GM18499 (cell line): ENCODE measurements around the gene PSORS1C1.

Source experiments
- ATAC-seq: cut with Tn5 transposase; IDR thresholded peaks from one replicate; pipeline ENCODE4 v1.9.1; 2021; ENCODE audit warnings: moderate number of reproducible peaks; ENCODE audit not compliant: insufficient read depth, unreplicated experiment

Gene PSORS1C1

DNA sequence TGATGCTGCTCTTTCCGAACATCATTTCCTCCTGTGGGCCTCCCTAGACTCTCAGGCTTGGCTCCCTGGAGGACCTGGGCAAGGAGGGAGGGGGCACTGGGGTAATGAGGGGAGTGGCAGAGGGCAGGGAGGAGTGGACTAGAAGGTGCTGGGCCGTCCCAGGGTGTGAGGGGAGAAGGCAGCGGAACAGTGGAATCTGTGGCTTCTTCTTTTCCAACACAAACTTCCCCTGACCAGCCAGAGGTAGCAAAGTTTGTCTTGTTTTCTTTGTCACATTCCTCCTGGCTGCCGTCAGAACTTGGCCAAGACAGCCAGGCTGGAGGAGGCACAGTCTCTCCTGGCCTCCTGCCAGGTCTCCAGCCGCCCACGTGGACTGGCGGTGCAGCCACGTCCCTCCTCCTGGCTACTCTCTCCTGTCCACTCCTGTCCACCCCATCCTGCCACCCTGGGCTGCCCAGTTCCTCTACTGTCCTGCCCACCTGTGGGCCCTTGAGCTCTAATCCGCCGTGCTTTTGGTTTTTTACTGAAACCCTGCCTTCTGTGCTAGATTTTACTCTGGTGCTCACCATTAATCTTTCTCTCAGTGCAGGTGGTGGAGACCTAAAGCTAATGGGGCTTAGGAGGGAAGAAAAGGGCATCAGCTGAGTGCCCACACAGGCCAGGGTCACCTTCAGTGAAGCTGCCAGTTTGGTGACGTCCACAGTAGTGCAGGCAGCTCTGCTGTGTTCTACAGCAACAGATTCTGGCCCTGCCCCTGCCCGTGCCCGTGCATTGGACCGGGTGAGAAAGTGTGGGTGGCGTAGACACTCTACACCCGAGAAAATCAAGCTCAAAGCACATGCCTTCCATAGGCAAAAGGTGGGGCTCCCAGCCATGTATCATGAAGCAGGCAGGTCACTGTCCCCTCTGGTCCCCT lies 8.4 kb downstream of the PSORS1C1 start:
- no peak for ATAC-seq

GRCh38 chr6:31125162-31125561 lies 10.6 kb downstream of the PSORS1C1 start:
- no peak for ATAC-seq

GRCh38 chr6:31125586-31126363 lies 11.2 kb downstream of the PSORS1C1 start:
- no peak for ATAC-seq

GRCh38 chr6:31126396-31127175 lies 12.0 kb downstream of the PSORS1C1 start:
- no peak for ATAC-seq

DNA sequence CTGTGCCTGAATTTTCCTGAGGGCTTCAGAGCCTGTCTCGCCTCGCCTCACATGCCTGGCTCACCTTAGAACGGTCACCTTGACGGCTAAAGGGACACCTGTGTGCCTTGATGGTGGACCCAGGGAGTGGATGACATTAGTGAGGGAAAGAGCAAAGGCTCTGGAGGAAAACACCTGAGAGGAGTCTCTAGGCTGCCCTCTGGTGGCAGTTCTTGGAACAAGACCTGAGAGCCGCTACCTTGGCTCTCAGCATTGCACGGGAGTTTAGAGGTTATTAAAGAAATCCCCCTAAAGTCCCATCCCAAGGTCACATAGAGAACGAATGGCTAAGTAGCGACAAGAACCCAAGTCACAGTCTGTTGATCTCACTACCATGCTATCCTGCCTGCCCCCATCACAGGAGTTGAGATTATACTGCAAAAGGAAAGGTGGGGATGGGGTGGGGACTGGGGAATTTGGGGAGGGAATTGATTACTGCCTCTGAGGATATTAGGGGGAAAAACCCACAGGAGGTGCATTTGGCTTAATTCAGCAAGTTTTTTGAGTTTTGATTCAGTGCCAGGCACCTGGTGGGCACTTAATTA lies 13.6 kb downstream of the PSORS1C1 start:
- ATAC-seq, result no peak

DNA sequence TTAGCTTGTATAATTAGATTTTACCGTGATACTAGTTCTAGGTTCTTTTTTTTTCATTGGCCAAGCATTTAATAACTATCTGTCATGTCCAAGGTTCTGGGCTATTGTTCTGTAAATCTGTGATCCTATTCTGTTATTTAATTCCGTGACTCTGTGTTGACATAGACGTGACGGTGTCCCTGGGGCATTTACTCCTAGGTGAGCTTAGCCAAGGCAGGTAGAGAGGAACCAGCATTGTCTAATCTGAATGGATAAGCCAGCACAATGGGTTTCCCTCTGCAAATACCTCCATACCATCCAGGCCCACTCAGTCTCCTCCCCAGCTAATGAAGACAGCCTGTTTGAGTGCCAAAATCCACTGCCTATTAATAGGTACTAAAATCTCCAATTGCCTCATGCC lies 14.5 kb downstream of the PSORS1C1 start:
- ATAC-seq, result no peak

- ATAC-seq, result no peak
These were observed 16.2 kb downstream of the PSORS1C1 start for GRCh38 chr6:31130751-31131150.

- no peak for ATAC-seq
These were observed 17.0 kb downstream of the PSORS1C1 start for GRCh38 chr6:31131595-31131994.

GRCh38 chr6:31132806-31133205 lies 18.2 kb downstream of the PSORS1C1 start:
- no peak for ATAC-seq

DNA sequence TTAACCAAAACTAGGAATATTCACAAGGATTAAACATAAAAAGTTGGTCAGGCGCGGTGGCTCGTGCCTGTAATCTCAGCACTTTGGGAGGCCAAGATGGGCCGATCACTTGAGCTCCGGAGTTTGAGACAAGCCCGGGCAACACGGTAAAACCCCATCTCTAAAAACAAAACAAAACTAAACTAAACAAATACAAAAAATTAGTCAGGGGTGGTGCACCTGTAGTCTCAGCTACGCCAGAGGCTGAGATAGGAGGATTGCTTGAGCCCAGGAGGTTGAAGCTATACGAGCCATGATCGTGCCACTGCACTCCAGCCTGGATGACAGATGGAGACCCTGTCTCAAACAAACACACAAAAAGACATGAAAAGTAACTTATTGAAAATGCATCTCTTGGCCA lies 21.1 kb downstream of the PSORS1C1 start:
- no peak for ATAC-seq

DNA sequence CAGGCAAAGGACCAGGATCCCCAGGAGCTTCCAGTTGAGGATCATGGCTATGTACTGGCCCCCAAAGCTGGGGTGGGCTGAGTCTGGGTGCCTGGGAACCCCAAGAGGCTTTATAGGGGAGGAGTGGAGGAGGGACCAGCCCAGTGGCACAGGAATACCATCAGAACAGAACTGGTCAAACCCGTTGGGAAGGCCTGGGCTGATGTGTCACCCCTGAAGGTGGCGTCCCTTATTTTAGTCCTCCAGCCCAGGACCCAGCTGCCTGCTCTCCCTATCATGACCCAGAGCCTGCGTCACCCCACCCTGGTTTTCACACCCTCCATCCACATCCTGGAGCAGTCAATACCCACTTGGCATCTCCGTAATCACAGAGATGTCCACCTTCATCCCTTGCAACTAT lies 24.4 kb downstream of the PSORS1C1 start, which contains the start of gene PSORS1C2:
Gene PSORS1C2 (minus strand): TSS at position 85 of the 400 bp plus-strand sequence. CDS start 40 bp downstream, at position 45.
- ATAC-seq, result no peak

DNA sequence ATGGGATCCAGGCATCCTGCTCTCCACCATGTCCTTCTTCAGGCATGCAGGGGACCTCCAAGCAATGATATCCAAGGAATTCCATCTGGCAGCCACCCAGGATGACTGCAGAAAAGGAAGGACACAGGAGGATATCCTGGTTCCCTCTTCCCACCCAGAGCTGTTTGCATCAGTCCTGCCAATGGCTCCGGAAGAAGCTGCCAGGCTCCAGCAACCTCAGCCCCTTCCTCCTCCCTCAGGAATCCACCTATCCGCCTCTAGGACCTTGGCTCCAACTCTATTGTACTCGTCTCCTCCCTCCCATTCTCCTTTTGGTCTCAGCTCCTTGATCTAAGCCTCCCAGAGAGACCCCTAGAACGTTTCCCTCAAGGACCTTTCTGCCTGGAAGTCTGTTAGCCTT lies 25.0 kb downstream of the PSORS1C1 start:
- no peak for ATAC-seq

- ATAC-seq, result no peak
These were observed 26.0 kb downstream of the PSORS1C1 start for GRCh38 chr6:31140643-31141042.

DNA sequence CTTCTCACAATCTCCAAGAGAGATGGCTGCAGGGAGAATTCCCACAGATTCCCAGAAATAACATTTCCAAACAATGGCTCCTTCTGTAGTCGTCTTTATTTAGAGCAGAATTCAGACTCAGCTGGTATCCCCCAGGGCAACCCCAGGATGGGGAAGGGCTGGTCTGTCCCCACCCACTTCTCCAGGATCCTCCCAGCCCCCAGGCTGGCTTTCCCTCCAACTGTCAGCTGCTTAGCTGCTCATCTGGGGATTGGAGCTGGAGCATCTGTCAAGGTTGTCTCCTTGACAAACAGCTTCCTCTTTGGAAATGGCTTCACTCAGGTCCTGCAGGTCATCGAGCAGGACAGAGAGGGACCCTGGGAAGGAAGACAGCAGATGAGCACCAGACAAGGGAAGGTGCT lies 27.8 kb downstream of the PSORS1C1 start:
- no peak for ATAC-seq

- no peak for ATAC-seq
These were observed 28.5 kb downstream of the PSORS1C1 start for GRCh38 chr6:31143148-31143547.

- no peak for ATAC-seq
These were observed 29.8 kb downstream of the PSORS1C1 start for GRCh38 chr6:31144296-31144969.

GRCh38 chr6:31144970-31145340 lies 30.4 kb downstream of the PSORS1C1 start:
- no peak for ATAC-seq

GRCh38 chr6:31145386-31145785 lies 30.8 kb downstream of the PSORS1C1 start:
- ATAC-seq, result no peak

DNA sequence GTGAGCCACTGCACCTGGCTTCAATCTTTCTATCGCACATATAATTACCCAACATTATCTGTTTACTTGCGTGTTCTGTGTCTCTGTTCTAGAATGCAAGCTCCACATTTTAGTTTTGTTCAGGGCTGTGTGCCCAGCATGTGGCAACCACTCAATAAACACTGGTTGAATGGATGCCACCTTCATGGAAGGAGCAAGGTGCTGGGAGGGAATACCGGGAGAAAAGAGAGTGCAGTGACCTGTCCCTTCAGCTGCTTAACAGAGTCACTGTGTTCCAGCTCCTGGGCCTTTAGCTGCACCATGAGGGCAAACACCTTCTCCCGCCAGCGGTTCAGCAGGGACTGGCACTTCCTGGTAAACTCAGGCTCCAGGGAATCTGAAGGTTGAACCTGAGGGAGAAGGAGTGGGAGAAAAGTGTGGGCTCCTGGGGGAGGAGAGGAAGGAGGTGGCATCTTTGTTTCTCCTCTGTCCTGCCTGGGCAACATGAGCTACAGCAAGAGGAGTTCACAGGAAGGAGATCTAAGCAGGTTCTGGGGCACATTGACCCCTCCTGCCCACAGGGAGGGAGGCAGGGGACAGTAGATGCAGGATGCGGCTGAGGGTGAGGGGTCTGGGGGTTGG lies 35.3 kb downstream of the PSORS1C1 start:
- no peak for ATAC-seq
